K562 (cell line): ENCODE data around the gene TMIGD2. TPM values are rescaled to one million over a fixed set of nuclear protein-coding genes. Genes with fewer than 3 reads are reported as not detected.
A peak's percentile ranks its signal among the peaks of the same experiment; 100 is the strongest.

Experiments
- ARID1B ChIP-seq: fragments of 450-650 bp; IDR thresholded peaks from 2 replicates; pipeline ENCODE4 v1.6.1; 2016; ENCODE audit warnings: antibody characterized with exemption, mild to moderate bottlenecking, inconsistent platforms
- CTCF ChIP-seq, 3 experiments: IDR thresholded peaks in 2 of 3; conservative IDR thresholded peaks in 1 of 3; 2 replicates each; pipeline ENCODE4 v1.5.1; 2011 to 2012; ENCODE audit warnings: low read length in 3 of 3, mild to moderate bottlenecking in 3 of 3, control low read depth in 2 of 3, improper control_type of control experiment in 1 of 3, inconsistent platforms in 1 of 3, low read depth in 1 of 3, mixed read lengths in 1 of 3, moderate library complexity in 1 of 3; ENCODE audit not compliant: insufficient read depth in 2 of 3
- FIP1L1 ChIP-seq: fragments of 200-400 bp; formaldehyde crosslinking; IDR thresholded peaks from 2 replicates; pipeline ENCODE4 v1.6.1; 2018; ENCODE audit warnings: mild to moderate bottlenecking, low read depth, low read length; ENCODE audit not compliant: poor library complexity, severe bottlenecking
- GTF3C2 ChIP-seq: IDR thresholded peaks from 3 replicates; pipeline ENCODE4 v1.6.1; 2011; ENCODE audit warnings: borderline replicate concordance, mild to moderate bottlenecking, moderate library complexity; ENCODE audit not compliant: insufficient read length; ENCODE audit errors: extremely low read depth
- HNRNPH1 ChIP-seq: fragments of 200-400 bp; formaldehyde crosslinking; optimal IDR thresholded peaks from 2 replicates; pipeline ENCODE3; 2017; ENCODE audit warnings: low read depth, mild to moderate bottlenecking, low read length, moderate library complexity
- NFIC ChIP-seq: fragments of 450-650 bp; IDR thresholded peaks from 2 replicates; pipeline ENCODE4 v1.6.1; 2017; ENCODE audit warnings: mild to moderate bottlenecking, inconsistent platforms
- RBM14 ChIP-seq: fragments of 200-400 bp; formaldehyde crosslinking; IDR thresholded peaks from 2 replicates; pipeline ENCODE4 v1.6.1; 2018; ENCODE audit warnings: low read depth, mild to moderate bottlenecking, low read length, moderate library complexity, borderline replicate concordance; ENCODE audit not compliant: insufficient read depth
- RREB1 ChIP-seq: fragments of 250-450 bp; sonication (Bioruptor Pico); IDR thresholded peaks from 2 replicates; pipeline ENCODE4 v1.4.0; 2020
- STAT6 ChIP-seq: sonication (generic); formaldehyde crosslinking; IDR thresholded peaks from 2 replicates; pipeline ENCODE4 v1.8.1; 2023; ENCODE audit warnings: mild to moderate bottlenecking, missing genetic modification reagents
- ZNF395 ChIP-seq: fragments of 200-800 bp; sonication (Bioruptor generic); IDR thresholded peaks from 2 replicates; pipeline ENCODE4 v1.6.1; 2017; ENCODE audit warnings: missing genetic modification characterization, missing compliant biosample characterization
- ZNF589 ChIP-seq: fragments of 200-800 bp; sonication (Bioruptor generic); IDR thresholded peaks from 2 replicates; pipeline ENCODE4 v1.6.1; 2016; ENCODE audit warnings: low read depth, missing genetic modification characterization, missing compliant biosample characterization
- polyA plus RNA-seq, 8 experiments: library from polyadenylated mRNA; depleted of rRNA in 4 of 8; stranded (reverse) in 5 of 8; unstranded in 3 of 8; fragments of >200 nt; fragmentation: Nextera tagmentation in 2 of 8; fragmentation: Illumina TruSeq in 1 of 8; extraction: Ambion mirVana in 2 of 8; extraction: Trizol in 1 of 8; gene quantifications; 2 replicates each; pipeline versions ENCODE4 v1.2.1 to v1.2.3, GENCODE V29; 2011 to 2014; ENCODE audit warnings: inconsistent platforms in 1 of 8, missing spikeins in 1 of 8
- total RNA-seq, 7 experiments: library from RNA; depleted of rRNA in 6 of 7; stranded (reverse); fragments of >200 nt in 6 of 7; fragmentation: Illumina TruSeq in 2 of 7; extraction: Trizol in 2 of 7; gene quantifications; 2 replicates each; pipeline versions ENCODE4 v1.2.1 to v1.2.3, GENCODE V29; 2011 to 2021; ENCODE audit warnings: low replicate concordance in 1 of 7

Gene TMIGD2
- total and polyA plus RNA-seq, 9 of the 15 experiments (the other 6 are each of a cell fraction or from before 2014, with no cell fraction given) = not detected

GRCh38 chr19:4326837-4327251, 24.7 kb upstream of the TMIGD2 start (continued):
- TF ChIP-seq GTF3C2 (no peak), CTCF (IDR thresholded peaks at IDR 0.05 in 2 of 3, conservative IDR thresholded peaks at IDR 0.05 in 1 of 3; ENCODE audit: insufficient read depth in 2 of 3, low read depth in 1 of 3, low read length in 3 of 3) (no peak), ZNF589 (CRISPR knock-in tag) (no peak), HNRNPH1 (no peak), RREB1 (CRISPR knock-in tag) (no peak), ARID1B (no peak), ZNF395 (CRISPR knock-in tag) (no peak), RBM14 (no peak), STAT6 (CRISPR knock-in tag) (no peak), NFIC (no peak), FIP1L1 (peak; percentile 24)
